HUES6 (cell line): ENCODE results near the gene SRPK1.
"Not testable (repeated sequence)": the region's sequence is repeated elsewhere in the genome, so short reads cannot be mapped to it uniquely, and the experiment has no call there.

Source experiments
- H3K27ac ChIP-seq: 2 replicates; pipeline ENCODE4 v1.7.0; 2013; ENCODE audit warnings: low read depth, mild to moderate bottlenecking, low read length, inconsistent platforms
- H3K27me3 ChIP-seq: 2 replicates; pipeline ENCODE4 v1.6.1; 2013; ENCODE audit warnings: low read length; ENCODE audit not compliant: control insufficient read depth, insufficient read depth
- H3K36me3 ChIP-seq: 2 replicates; pipeline ENCODE4 v1.6.1; 2013; ENCODE audit warnings: low read length; ENCODE audit not compliant: control insufficient read depth, insufficient read depth
- H3K4me1 ChIP-seq: 2 replicates; pipeline ENCODE4 v1.6.1; 2013; ENCODE audit warnings: low read length; ENCODE audit not compliant: control insufficient read depth, insufficient read depth
- H3K4me3 ChIP-seq: 2 replicates; pipeline ENCODE4 v1.5.1; 2013; ENCODE audit warnings: low read depth, low read length
- H3K9ac ChIP-seq: one replicate; pipeline ENCODE4 v1.6.1; 2013; ENCODE audit warnings: mild to moderate bottlenecking, low read length
- H3K9me3 ChIP-seq: 2 replicates; pipeline ENCODE4 v1.6.1; 2013; ENCODE audit warnings: low read depth, low read length; ENCODE audit not compliant: control insufficient read depth, insufficient read depth

SRPK1 gene

GRCh38 chr6:35916056-35916455 lies 4.8 kb downstream of the SRPK1 start:
- Histone ChIP-seq H3K9me3 (peaks cover 17% of the 10 kb centered on the region), H3K27ac (no peak overlapping the region), H3K4me3 (no peak overlapping the region), H3K36me3 (peaks cover 63% of the 10 kb centered on the region), H3K4me1 (peaks cover 14% of the 10 kb centered on the region), H3K9ac (no peak overlapping the region), H3K27me3 (no peaks in the 10 kb centered on the region)

- Histone ChIP-seq H3K4me1 (peaks cover 14% of the 10 kb centered on the region), H3K27ac (no peak overlapping the region), H3K27me3 (no peaks in the 10 kb centered on the region), H3K4me3 (no peak overlapping the region), H3K36me3 (peaks cover 78% of the 10 kb centered on the region), H3K9ac (no peak overlapping the region), H3K9me3 (peaks cover 31% of the 10 kb centered on the region)
Measured at GRCh38 chr6:35914536-35914935, 6.4 kb downstream of the SRPK1 start.

GRCh38 chr6:35911871-35912653 lies 8.8 kb downstream of the SRPK1 start:
- no peak overlapping the region for H3K4me3 ChIP-seq
- no peaks in the 10 kb centered on the region for H3K4me1 ChIP-seq
- no peaks in the 10 kb centered on the region for H3K27me3 ChIP-seq
- no peak overlapping the region for H3K9ac ChIP-seq
- peaks cover 44% of the 10 kb centered on the region for H3K9me3 ChIP-seq
- peaks cover 85% of the 10 kb centered on the region for H3K36me3 ChIP-seq
- H3K27ac ChIP-seq, result no peak overlapping the region

GRCh38 chr6:35909571-35909970 lies 11.3 kb downstream of the SRPK1 start:
- Histone ChIP-seq H3K9me3 (peaks cover 44% of the 10 kb centered on the region), H3K36me3 (peaks cover 81% of the 10 kb centered on the region)
- not testable (repeated sequence) for H3K4me1 ChIP-seq, H3K9ac ChIP-seq, H3K27ac ChIP-seq, H3K27me3 ChIP-seq, H3K4me3 ChIP-seq

- Histone ChIP-seq H3K36me3 (peaks cover 80% of the 10 kb centered on the region), H3K9me3 (peaks cover 44% of the 10 kb centered on the region)
- H3K4me1 ChIP-seq, H3K4me3 ChIP-seq, H3K9ac ChIP-seq, H3K27ac ChIP-seq, H3K27me3 ChIP-seq: not testable (repeated sequence)
Measured at GRCh38 chr6:35908753-35909401, 12.0 kb downstream of the SRPK1 start.

GRCh38 chr6:35907750-35908149 lies 13.1 kb downstream of the SRPK1 start:
- peaks cover 79% of the 10 kb centered on the region for H3K36me3 ChIP-seq
- no peak overlapping the region for H3K9ac ChIP-seq
- no peaks in the 10 kb centered on the region for H3K27me3 ChIP-seq
- no peak overlapping the region for H3K27ac ChIP-seq
- peaks cover 42% of the 10 kb centered on the region for H3K9me3 ChIP-seq
- H3K4me3 ChIP-seq, result no peak overlapping the region
- H3K4me1 ChIP-seq, result no peaks in the 10 kb centered on the region

GRCh38 chr6:35906499-35906846 lies 14.4 kb downstream of the SRPK1 start:
- Histone ChIP-seq H3K4me1 (no peaks in the 10 kb centered on the region), H3K4me3 (no peak overlapping the region), H3K9me3 (peaks cover 30% of the 10 kb centered on the region), H3K9ac (no peak overlapping the region), H3K36me3 (peaks cover 67% of the 10 kb centered on the region), H3K27me3 (no peaks in the 10 kb centered on the region), H3K27ac (no peak overlapping the region)

- Histone ChIP-seq H3K4me1 (no peaks in the 10 kb centered on the region), H3K9me3 (peaks cover 27% of the 10 kb centered on the region), H3K27me3 (no peaks in the 10 kb centered on the region), H3K4me3 (no peak overlapping the region), H3K27ac (no peak overlapping the region), H3K9ac (no peak overlapping the region), H3K36me3 (peaks cover 67% of the 10 kb centered on the region)
Measured at GRCh38 chr6:35905841-35906498, 14.9 kb downstream of the SRPK1 start.

GRCh38 chr6:35905141-35905785 lies 15.6 kb downstream of the SRPK1 start:
- Histone ChIP-seq H3K27ac (no peak overlapping the region), H3K4me3 (no peak overlapping the region), H3K9me3 (peaks cover 20% of the 10 kb centered on the region), H3K9ac (no peak overlapping the region), H3K36me3 (peaks cover 63% of the 10 kb centered on the region), H3K27me3 (no peaks in the 10 kb centered on the region), H3K4me1 (no peaks in the 10 kb centered on the region)

- peaks cover 55% of the 10 kb centered on the region for H3K36me3 ChIP-seq
- no peak overlapping the region for H3K27ac ChIP-seq
- peaks cover 5% of the 10 kb centered on the region for H3K9me3 ChIP-seq
- H3K4me3 ChIP-seq, result no peak overlapping the region
- no peaks in the 10 kb centered on the region for H3K27me3 ChIP-seq
- H3K9ac ChIP-seq, result no peak overlapping the region
- no peaks in the 10 kb centered on the region for H3K4me1 ChIP-seq
Measured at GRCh38 chr6:35903679-35904078, 17.2 kb downstream of the SRPK1 start.

- Histone ChIP-seq H3K4me3 (no peak overlapping the region), H3K27ac (no peak overlapping the region), H3K36me3 (peaks cover 44% of the 10 kb centered on the region), H3K4me1 (peaks cover 7% of the 10 kb centered on the region), H3K9ac (no peak overlapping the region), H3K9me3 (no peaks in the 10 kb centered on the region), H3K27me3 (no peaks in the 10 kb centered on the region)
Measured at GRCh38 chr6:35900448-35900847, 20.4 kb downstream of the SRPK1 start.
